Activated CD4-positive, alpha-beta T cell treated with anti-CD3 and anti-CD28 coated beads, Interleukin-2, amount 50 U/mL, for 48 hours (primary cell): ENCODE measurements around the gene GP1BB.
"Not testable (repeated sequence)": the region's sequence is repeated elsewhere in the genome, so short reads cannot be mapped to it uniquely, and the experiment has no call there.

Experiments
- DNase-seq, 2 experiments: peaks; one replicate each; pipeline ENCODE4 v3.0.0-alpha.2; 2020

The GP1BB gene

GRCh38 chr22:19693981-19694670, 29.2 kb upstream of the GP1BB start:
- DNase-seq = no peak

DNA sequence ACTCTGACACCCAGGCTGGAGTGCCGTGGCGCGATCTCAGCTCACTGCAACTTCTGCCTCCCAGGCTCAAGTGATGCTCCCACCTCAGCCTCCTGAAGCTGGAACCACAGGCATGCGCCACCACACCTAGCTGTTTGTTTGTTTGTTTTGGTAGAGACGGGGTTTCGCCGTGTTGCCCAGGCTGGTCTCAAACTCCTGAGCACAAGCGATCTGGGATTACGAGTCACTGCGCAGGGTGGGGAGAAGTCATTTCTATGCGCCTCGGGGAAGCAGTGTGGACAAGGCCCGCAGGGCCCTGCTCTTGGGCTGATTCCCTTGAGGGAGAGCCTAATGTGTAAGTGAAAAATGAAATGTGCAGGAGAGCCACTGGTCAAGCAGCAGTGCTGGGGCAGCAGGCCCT, 28.6 kb upstream of the GP1BB start:
- no peak for DNase-seq

DNA sequence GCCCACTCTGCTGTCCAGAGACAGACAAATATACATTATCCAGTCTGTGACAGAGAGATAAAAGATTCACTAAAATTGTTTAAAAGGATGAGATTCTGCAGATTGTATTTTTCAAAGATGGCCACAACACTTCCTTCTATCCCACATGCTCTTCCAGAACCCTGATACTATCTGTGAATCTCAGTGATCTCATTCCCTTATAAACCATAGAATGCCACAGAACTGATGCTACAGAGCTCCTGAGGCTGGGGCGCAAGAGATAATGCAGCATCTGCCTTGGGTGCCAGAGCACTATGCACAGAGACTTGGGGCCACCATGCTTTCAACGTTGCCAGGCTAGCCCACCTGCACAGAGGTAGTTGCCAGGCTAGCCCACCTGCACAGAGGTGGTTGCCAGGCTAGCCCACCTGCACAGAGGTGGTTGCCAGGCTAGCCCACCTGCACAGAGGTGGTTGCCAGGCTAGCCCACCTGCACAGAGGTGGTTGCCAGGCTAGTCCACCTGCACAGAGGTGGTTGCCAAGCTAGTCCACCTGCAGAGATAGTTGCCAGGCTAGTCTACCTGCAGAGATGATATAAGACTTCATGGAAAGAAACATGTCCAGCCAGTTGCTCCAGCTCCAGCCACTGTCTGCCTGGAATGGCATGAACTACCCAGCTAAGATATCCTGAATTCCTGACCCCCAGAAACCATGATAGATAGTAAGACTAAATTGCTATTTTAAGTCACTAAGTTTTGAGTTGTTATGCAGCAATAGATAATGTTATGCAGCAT, 26.6 kb upstream of the GP1BB start:
- DNase-seq = no peak

DNA sequence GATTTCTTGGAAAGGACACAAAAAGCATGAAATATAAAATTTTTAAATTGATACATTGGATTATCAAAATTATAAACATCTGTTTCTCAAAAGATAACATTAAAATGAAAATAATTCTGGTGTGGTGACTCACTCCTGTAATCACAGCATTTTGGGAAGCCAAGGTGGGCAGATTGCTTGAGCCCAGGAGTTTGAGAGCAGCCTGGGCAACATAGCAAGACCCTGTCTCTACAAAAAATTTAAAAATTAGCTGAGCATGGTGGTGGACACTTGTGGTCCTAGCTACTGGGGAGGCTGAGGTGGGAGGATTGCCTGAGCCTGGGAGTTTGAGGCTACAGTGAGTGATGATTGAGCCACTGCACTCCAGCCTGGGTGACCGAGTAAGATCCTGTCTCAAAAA, 25.5 kb upstream of the GP1BB start:
- DNase-seq = not testable (repeated sequence)

- DNase-seq = no peak
Observed at GRCh38 chr22:19700790-19701419, 22.4 kb upstream of the GP1BB start.

GRCh38 chr22:19701420-19702145, 21.8 kb upstream of the GP1BB start:
- DNase-seq = no peak

DNA sequence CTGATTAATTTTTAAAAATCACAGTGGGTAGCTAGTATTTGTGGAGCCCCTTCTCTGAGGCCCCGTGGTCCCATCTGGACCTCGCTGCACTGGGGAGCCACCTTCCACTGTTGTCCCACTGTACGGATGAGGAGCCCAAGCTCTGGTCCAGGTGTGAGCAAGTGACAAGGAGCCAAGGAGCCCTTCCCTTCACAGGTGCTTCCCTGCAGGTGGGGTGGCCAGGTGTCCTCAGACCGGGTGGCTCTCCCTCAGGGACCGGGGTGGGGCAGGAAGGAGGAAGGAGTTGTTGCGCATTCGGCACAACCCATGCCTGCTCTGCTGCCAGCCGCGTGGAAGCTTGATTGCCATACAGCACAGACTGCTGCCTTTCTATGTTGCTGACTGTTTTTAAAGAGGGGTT, 19.5 kb upstream of the GP1BB start:
- no peak for DNase-seq

GRCh38 chr22:19704355-19705015, 18.9 kb upstream of the GP1BB start:
- DNase-seq = no peak

DNA sequence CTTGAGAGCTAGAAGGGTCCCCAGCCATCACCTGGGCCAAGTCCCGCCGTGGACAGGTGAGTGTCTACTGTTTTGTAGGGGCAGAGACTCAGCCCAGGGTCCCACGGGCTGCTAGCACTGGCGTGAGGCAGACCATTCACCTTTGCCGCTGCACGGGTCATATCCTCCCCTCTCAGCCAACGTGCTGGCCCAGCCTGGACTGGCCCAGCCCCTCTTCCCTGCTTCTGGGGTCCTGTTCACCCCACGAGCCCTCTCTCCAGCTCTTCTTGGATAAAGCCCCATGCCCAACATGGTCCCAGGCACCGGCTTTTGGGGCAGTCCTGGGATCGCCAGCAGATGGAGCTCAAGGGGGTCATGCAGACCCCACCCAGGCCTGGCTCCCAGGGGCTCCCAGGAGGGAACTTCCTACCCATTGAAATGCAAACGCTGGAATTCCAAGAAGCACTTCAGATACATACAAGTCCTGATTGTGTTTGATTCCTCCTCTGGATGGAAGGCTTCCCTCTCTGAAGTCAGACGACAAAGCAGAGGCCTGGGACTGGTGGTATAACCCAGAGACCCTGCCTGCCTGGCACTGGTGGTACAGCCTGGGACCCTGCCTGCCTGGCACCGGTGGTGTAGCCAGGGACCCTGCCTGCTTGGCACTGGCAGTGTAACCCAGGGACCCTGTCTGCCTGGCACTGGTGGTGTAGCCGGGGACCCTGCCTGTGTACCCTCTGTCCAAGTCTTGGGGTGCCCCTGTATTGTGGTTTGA, 18.0 kb upstream of the GP1BB start:
- no peak for DNase-seq

- no peak for DNase-seq
Observed at GRCh38 chr22:19706661-19707151, 16.6 kb upstream of the GP1BB start.

DNA sequence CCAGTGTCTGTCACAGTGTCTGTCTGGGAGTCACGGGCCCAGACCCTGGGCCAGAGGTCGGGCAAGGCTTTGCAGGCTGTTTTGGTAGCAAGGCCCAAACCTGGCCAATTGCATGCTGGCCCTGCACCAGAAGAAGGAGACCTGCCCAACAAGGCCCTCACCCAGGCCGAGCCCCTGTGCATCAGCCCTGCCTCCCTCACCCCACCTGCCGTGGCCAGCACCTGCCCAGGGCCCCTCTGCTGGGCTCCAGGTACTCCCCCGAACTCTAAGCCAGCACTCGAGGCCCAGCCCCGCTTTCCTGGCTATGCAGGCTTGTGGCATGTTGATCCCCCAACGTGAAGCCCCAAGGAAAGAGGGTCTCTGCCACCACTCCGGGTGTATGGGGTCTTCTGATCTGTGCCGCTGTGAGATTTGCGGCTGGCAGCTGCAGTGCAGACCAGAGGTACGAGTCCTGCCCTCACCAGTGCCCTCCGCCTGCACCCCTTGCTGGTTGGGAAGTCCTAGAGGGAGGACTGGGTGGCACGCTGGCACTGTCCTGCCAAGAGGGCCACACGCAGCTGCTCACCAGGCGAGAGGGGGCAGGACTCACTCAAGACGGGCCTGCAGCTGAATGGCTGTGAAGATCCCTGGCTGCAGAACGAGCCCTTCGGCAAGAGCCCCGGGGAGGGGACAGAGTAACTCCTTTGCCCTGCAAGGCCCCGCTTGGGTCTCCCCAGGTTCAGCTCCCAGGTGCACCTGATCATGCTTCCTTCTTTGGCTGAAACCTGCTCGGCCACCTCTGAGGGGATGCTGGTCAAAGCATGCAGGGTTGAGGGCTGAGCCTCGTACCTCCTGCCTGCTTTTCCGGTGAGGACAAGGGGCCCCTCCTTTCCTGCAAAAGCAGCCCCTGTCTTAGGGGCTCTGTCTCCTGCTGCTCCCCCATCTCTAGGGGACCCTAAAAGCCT, 15.7 kb upstream of the GP1BB start:
- DNase-seq = no peak

GRCh38 chr22:19708321-19709011, 14.9 kb upstream of the GP1BB start:
- DNase-seq = no peak

- no peak for DNase-seq
Observed at GRCh38 chr22:19709063-19709769, 14.1 kb upstream of the GP1BB start.

GRCh38 chr22:19710020-19710768, 13.1 kb upstream of the GP1BB start:
- DNase-seq = no peak

GRCh38 chr22:19710769-19711106, 12.6 kb upstream of the GP1BB start:
- DNase-seq = no peak

- no peak for DNase-seq
Observed at GRCh38 chr22:19713245-19713644, 10.1 kb upstream of the GP1BB start.

DNA sequence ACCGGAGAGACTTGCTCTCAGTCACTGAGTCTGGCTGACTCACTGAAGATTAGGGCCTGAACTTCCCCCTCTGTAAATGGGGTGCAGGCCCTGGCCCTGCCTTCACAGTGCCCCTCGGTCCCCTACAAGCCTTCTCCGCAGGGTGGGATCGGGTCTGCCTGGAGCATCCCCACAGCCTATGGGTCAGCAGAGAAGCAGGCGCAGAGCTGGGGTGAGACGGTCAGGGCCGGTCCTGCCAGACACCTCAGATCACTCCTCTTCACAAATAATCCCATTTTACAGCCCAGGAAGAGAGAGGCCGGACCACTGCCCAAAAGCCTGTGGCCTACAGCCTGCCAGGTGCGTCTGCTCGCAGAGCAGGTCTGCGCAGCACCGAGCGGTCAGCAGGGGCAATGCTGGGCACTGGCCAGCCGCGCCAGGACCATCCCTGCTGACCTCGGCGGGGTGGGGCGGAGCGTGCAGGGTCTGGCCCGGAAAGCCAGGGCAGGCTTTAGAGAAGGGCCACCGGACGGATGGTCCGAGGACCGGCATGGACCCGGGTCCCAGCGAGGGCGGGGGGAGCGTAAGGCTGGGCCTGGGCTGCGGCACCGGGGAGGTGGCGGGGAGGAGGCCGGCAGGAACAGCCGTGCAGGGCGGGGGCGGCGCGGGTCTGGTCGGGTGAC, 9.6 kb upstream of the GP1BB start:
- no peak for DNase-seq
